Lower lobe of right lung (tissue), 2 donors: ENCODE data around the gene CCDC184. TPM values are rescaled to one million over a fixed set of nuclear protein-coding genes. Genes with fewer than 3 reads are reported as not detected.
"Not testable (repeated sequence)": the region's sequence is repeated elsewhere in the genome, so short reads cannot be mapped to it uniquely, and the experiment has no call there.

Experiments used
- ATAC-seq, 2 donors: fragments of 200-7000 bp; cut with Tn5 transposase; one replicate each; pipeline ENCODE4 v1.9.1; 2020 to 2022; ENCODE audit warnings: mild to moderate bottlenecking in 2 of 2, moderate library complexity in 2 of 2
- DNase-seq: peaks from one replicate; pipeline ENCODE4 v3.0.0-alpha.2; 2020
- H3K27ac ChIP-seq: fragments of 200-600 bp; one replicate; pipeline ENCODE4 v1.8.0; 2022
- H3K27me3 ChIP-seq: fragments of 200-600 bp; one replicate; pipeline ENCODE4 v1.8.0; 2022; ENCODE audit warnings: low read depth
- H3K36me3 ChIP-seq: fragments of 200-600 bp; one replicate; pipeline ENCODE4 v1.8.0; 2022; ENCODE audit warnings: mild to moderate bottlenecking
- H3K4me1 ChIP-seq: fragments of 200-600 bp; one replicate; pipeline ENCODE4 v1.8.0; 2022
- H3K4me3 ChIP-seq: fragments of 200-600 bp; one replicate; pipeline ENCODE4 v1.8.0; 2022; ENCODE audit warnings: mild to moderate bottlenecking
- H3K9me3 ChIP-seq: fragments of 200-600 bp; one replicate; pipeline ENCODE4 v1.8.0; 2022
- intact Hi-C: fragments of 100-400 bp; cut with DNase I; formaldehyde crosslinking; loops from one replicate; pipeline ENCODE4 v1.11.0; 2022
- total RNA-seq: library from RNA; stranded (reverse); fragmentation: NEBNext Ultra II Directional; extraction: Animal tissue kit (Norgen Biotek cat#: 25700); gene quantifications from one replicate; pipeline ENCODE4 v1.2.1, GENCODE V29; 2021
- TF ChIP-seq, protein P1 (sequence below): fragments of 200-600 bp; IDR thresholded peaks from one replicate; pipeline ENCODE4 v1.8.0; 2022; ENCODE audit warnings: antibody characterized with exemption, mild to moderate bottlenecking
- donor health status: DM: no; HTN: yes; CAD: no; lungs with severe emphysema.

CCDC184 gene
- total RNA-seq, 1 donor from 2014 or later, result 1.0 TPM

DNA sequence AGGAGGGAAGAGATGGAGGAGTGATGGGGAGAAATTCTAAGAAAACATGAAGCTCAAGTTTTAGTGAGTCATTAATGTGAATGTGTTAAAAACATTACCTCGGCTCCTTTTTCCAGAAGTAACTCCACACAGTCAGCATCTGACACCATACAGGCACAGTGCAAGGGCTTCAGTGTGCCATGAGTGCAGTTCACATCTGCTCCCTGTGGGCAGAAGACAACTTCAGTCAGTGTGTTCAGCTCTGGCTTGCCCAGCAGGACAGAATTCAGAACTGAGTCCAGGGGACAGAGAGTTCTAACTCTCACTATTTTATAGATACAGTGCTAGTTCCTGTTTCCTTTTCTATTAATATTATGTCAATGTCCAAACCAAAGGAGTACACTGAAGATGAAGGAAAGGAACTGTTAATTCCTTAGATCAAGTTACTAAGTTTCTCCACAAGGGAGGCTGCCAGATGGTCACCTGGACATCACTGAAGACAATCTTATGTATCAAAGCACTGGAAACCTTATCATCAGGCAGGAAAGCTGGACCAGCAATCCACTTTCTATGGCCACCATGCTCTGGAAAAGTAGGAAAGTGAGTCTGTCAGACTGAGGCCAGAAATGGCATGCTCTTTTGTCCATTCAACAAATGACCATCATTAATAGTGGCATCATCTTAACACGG, 32.2 kb upstream of the CCDC184 start:
- peaks cover 80% of the 10 kb centered on the region for H3K36me3 ChIP-seq
- H3K4me3 ChIP-seq, result no peak overlapping the region
- no peaks in the 10 kb centered on the region for H3K9me3 ChIP-seq
- intact Hi-C loops, result no loop called here
- ATAC-seq (no peak), DNase-seq (no peak)
- no peaks in the 10 kb centered on the region for H3K27me3 ChIP-seq
- TF ChIP-seq, protein P1, sequence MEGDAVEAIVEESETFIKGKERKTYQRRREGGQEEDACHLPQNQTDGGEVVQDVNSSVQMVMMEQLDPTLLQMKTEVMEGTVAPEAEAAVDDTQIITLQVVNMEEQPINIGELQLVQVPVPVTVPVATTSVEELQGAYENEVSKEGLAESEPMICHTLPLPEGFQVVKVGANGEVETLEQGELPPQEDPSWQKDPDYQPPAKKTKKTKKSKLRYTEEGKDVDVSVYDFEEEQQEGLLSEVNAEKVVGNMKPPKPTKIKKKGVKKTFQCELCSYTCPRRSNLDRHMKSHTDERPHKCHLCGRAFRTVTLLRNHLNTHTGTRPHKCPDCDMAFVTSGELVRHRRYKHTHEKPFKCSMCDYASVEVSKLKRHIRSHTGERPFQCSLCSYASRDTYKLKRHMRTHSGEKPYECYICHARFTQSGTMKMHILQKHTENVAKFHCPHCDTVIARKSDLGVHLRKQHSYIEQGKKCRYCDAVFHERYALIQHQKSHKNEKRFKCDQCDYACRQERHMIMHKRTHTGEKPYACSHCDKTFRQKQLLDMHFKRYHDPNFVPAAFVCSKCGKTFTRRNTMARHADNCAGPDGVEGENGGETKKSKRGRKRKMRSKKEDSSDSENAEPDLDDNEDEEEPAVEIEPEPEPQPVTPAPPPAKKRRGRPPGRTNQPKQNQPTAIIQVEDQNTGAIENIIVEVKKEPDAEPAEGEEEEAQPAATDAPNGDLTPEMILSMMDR, result no peak
- H3K27ac ChIP-seq, result no peak overlapping the region
- peaks cover 6% of the 10 kb centered on the region for H3K4me1 ChIP-seq

DNA sequence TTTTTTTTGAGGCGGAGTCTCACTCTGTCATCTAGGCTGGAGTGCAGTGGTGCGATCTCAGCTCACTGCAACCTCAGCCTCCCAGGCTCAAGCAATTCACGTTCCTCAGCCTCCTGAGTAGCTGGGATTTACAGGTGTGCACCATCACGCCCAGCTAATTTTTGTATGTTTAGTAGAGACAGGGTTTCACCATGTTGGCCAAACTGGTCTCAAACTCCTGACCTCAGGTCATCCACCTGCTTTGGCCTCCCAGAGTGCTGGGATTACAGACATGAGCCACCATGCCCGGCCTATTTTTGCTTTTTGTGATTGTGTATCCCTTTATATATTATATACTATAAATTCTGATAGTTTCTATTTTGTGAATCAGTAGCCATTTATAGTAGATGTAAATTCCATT, 27.7 kb upstream of the CCDC184 start:
- intact Hi-C loops, H3K9me3 ChIP-seq, H3K4me3 ChIP-seq, H3K27me3 ChIP-seq, DNase-seq, ATAC-seq, H3K27ac ChIP-seq: not testable (repeated sequence)
- Histone ChIP-seq H3K4me1 (peaks cover 19% of the 10 kb centered on the region), H3K36me3 (peaks cover 35% of the 10 kb centered on the region)

DNA sequence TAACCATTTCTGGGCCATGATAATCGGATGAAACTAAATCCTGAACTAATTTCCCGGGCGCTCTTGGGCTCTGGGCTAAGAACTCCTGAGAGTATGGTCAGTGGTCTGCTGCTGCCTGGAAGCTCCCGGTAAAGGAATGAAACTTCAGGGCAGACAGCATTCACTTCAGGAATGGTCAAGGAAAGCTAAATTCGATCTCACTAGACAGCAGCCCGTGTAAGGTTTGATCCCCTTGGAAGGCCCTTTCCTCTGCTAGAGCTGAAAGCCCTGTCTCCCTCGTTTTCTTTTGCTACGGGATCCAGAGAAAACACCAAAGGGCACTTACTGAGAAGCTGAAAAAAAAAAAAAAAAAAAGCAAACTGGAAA, 26.8 kb upstream of the CCDC184 start:
- Histone ChIP-seq H3K27me3 (no peaks in the 10 kb centered on the region), H3K36me3 (peaks cover 26% of the 10 kb centered on the region), H3K27ac (peak overlapping the region; percentile 83), H3K4me3 (peak overlapping the region; percentile 97), H3K9me3 (no peaks in the 10 kb centered on the region), H3K4me1 (peaks cover 19% of the 10 kb centered on the region)
- ATAC-seq (no peak), DNase-seq (no peak)
- TF ChIP-seq, protein P1, result no peak
- intact Hi-C loops, result no loop called here

DNA sequence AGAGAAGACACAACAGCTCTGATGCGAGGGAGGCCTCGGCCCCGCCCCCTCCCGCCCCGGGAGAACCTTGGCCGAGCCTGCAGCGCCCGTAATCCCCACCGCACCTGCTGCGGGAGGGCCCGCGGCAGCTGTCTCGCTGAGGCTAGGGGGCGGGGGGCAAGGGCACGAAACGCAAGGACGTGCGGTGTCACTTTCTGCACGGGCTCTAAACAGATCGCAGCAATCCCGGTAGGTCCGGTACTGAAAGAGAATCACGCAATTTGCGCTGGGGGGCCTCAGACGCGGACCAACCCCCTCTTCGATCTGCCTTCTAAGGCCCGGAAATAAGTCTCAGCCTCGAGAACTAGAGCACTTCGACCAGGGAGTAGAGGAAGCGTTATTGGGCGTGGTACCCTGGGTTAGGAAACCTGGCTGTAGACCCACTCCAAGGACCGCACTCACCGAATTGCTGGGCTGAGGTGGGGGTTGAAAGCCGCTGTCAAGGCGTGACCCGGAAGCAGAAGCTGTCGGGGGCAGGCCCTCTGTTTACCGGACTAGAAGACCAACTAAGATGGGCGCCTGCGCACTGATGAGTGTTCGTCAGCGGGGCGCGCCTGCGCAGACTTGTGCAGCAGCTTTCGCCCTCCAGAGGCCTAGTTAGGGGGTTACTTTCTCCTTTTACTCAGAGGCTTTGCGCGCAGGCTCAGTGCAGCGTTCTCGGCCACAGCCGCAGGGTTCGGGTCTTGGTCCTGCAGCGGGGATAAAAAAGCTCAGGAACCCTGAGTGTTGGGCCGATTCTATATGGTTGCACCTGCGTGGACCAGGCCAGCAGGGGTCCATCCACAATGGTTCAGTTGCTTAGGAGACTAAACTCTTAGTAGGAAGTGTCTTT, 26.2 kb upstream of the CCDC184 start, which contains the start of gene ASB8:
ASB8 (minus strand) TSS at position 498 of the 871 bp plus-strand sequence. CDS start 4,019 bp downstream, outside the sequence.
- intact Hi-C loops, result no loop called here
- TF ChIP-seq, protein P1, result peak; percentile 58
- DNase-seq (peak; percentile 99), ATAC-seq (peak; percentile 99 to 100)
- peak within 1 kb of the TSS; percentile 83 for H3K27ac ChIP-seq
- no peaks in the 10 kb centered on the region for H3K9me3 ChIP-seq
- H3K4me1 ChIP-seq, result peaks cover 19% of the 10 kb centered on the region
- H3K36me3 ChIP-seq, result peaks cover 20% of the 10 kb centered on the region
- H3K4me3 ChIP-seq, result peak within 1 kb of the TSS; percentile 97
- no peaks in the 10 kb centered on the region for H3K27me3 ChIP-seq

DNA sequence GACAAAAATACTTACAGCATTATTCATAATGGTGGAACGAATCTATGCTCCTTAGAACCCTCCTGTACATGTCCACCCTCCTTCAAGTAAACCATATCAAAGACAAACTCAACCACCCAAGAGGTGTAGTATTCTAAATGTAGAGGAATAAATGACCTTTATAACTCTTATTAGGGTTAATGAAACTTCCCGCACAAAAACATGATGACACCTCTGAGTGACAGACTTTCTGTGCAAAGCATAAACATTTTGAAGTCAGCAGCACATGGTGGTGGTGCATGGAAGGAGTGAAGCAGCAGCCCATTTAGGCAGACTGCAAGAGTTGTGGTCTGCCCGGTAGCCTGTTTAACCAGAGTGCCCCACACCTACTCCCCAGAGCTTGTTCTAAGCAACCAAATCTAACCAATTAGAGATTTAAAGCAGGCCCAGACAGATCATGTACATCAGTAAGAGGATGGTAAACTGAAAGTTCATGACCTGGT, 25.5 kb upstream of the CCDC184 start:
- peak overlapping the region; percentile 83 for H3K27ac ChIP-seq
- peak overlapping the region; percentile 97 for H3K4me3 ChIP-seq
- TF ChIP-seq, protein P1, result no peak
- DNase-seq (no peak), ATAC-seq (no peak)
- intact Hi-C loops, result no loop called here
- H3K4me1 ChIP-seq, result peaks cover 19% of the 10 kb centered on the region
- H3K9me3 ChIP-seq, result no peaks in the 10 kb centered on the region
- H3K27me3 ChIP-seq, result no peaks in the 10 kb centered on the region
- H3K36me3 ChIP-seq, result peaks cover 13% of the 10 kb centered on the region
